OCI-M2 (cell line): ENCODE data around the gene TXNRD2.
"Not testable (repeated sequence)": the region's sequence is repeated elsewhere in the genome, so short reads cannot be mapped to it uniquely, and the experiment has no call there.

Experiments used
- DNase-seq: peaks from one replicate; lab custom pipeline; 2025; ENCODE audit not compliant: unreplicated experiment; lab: John Stamatoyannopoulos, UW

TXNRD2 gene

GRCh38 chr22:19848298-19849224 lies 93.1 kb downstream of the TXNRD2 start:
- DNase-seq: no peak

DNA sequence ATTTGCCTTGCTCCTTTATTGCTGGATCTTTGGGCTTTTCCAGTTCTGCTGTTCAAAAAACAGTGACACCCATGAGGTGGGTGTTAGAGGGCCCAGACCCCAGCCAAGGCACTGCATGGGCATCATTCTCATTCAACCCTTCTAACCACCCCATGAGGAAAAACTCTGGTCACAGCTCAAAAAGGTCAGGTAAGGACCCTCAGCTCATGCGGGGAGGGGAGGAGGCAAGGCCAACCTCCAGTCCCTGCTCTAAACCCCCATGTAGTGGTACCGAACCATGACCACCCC lies 94.3 kb downstream of the TXNRD2 start:
- no peak for DNase-seq

DNA sequence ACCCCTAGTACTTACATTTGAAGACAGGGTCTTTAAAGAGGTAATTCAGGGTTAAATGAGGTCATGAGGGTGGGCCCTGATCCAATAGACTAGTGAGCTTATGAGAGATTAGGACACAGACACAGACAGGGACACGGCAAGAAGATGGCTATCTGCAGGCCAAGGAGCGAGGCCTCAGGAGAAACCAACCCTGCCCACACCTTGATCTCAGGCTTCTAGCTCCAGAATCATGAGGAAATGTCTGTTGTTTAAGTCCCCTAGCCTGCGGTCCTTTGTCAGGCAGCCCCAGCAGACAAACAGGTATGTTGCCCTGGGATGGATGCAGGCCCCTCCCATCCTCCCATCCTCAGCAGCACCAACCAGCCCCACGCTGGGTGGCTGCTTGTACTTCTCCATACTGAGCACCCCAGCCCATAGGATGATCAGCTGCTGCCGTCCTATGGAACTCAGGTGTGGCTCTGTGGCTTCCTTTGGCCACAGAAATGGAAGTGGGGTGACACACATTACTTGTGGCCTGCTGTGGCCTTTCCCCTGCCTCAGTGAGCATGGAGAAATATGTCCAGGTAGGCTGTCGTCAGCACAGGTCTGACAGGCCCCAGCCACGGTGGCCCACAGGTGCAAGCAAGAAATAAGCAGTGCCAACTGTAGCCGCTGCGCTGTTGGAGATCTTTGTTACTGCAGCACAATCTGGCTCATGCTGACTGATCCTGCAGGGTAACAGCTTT lies 94.8 kb downstream of the TXNRD2 start:
- no peak for DNase-seq

DNA sequence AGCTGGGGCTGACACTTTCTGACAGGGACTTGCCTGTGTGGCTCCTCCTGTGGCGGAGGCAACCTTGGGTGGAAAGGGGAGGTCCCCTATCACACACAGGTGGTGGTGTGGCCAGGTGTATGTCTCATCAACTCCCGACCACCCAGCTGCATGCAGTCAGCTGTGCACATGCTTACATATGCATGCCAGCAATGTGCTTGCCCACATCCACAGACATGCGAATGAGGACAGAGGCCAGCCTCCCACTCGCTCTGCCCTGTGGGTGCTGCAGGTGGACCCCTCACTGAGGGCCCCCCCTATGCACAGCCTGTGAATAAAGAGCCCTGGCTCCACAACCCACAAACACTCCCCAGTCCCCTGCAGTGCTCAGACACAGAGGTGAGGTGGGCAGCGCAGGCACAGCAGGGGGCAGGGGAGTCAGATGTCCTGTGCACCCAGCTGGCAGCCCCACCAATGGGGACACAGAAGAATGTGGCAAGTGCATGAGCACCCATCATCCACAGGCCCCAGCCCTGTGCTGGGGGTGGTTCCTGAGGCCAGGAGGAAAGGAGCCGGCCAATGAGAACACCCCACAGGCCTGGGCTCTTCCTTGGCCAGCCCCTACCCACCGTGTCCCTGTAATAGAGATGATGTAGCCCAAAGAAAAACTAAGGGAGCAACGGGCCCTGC lies 96.4 kb downstream of the TXNRD2 start:
- no peak for DNase-seq

GRCh38 chr22:19844377-19845053 lies 97.1 kb downstream of the TXNRD2 start:
- DNase-seq: no peak

GRCh38 chr22:19843857-19844376 lies 97.7 kb downstream of the TXNRD2 start:
- no peak for DNase-seq

DNA sequence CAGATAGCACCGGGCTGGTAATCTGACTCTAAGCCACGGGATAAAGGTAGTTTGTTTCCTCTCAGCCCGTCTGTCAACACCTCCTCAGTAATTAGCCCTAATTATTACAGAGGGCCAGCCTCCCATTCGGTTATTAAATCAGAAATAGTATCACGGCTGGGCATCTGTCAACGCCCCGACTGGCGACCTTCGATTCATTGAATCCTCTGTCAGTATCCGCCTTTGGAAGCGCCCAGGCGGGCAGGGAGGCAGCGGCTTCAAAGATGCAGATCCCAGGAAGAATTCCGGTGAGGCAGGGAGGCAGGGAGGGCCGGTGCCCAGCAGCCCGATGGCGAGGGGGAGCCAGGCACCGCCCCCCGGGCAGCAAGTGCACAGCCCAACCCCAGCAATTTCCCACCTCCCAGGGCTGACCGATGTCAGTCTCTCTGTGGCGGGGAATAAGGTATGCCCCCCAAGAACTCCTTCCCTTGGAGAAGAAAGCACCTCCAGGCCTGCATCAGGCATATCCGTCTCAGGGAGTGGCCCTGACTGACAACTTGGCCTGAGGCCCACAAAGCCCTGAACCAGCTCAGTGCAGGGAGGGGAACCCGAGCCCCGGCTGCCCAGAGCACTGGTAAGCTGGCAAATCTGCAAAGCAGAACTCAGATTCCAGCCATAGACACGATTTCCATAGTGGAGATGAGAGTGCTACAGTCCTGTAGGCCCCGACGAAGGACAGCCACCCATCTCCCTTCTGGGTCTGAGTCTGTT lies 98.3 kb downstream of the TXNRD2 start:
- DNase-seq: no peak

GRCh38 chr22:19842393-19843106 lies 99.1 kb downstream of the TXNRD2 start:
- DNase-seq: no peak

- DNase-seq: no peak
Measured at GRCh38 chr22:19841641-19842392, 99.8 kb downstream of the TXNRD2 start.

- no peak for DNase-seq
Measured at GRCh38 chr22:19840955-19841640, 100.5 kb downstream of the TXNRD2 start.

DNA sequence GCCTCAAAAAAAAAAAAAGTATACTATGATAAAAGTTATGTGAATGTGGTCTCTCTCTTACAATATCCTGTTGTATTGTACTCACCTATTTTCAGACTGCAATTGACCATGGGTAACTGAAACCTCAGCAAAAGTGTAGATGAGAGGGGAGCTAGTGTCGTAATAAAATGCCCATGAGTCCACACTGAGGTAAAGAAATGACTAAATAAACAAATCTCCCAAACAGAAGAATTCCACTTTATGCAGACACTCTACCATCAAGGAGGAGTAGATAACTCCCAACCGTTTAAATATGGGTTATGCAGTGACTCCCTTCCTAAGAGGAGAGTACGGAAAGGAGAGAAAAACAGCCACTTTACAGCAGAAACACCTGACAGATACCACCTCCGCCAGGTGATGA lies 101.6 kb downstream of the TXNRD2 start:
- no peak for DNase-seq

DNA sequence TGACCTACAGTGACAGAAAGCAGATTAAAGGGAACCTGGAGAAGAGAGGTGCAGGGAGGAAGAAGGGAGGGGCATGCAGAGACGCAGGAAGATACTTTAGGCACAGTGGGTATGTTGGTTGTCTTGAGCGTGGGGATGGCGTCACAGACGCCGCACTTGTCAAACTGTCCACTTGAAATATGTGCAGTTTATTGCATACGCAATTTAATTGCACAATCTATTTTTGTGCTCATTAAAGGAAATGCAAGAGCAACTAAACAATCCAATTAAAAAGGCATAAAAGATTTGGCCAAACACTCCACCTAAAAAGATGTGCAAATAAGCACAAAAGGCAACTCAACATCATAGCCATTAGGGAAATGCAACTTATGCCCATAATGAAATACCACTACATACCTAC lies 103.7 kb downstream of the TXNRD2 start:
- DNase-seq: no peak

- no peak for DNase-seq
Measured at GRCh38 chr22:19836512-19836911, 105.1 kb downstream of the TXNRD2 start.

DNA sequence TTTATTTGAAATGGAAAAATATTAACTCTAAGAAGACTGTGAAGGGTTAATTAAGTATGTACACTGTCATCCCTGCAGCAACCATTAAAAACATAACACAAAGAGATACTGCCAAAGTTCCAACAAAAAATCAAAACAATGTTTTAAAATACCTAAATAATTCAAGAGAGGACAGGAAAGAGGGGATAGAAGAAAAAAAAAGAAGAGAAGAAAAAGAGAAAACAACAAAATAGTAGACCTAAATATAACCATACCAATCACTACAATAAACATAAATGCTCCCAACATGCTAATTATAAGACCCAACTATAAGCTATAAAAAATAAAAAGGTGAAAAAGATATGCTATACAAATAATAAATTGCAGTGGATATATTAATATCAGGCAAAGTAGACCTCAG lies 107.0 kb downstream of the TXNRD2 start:
- DNase-seq: no peak

GRCh38 chr22:19833327-19833726 lies 108.3 kb downstream of the TXNRD2 start:
- DNase-seq: not testable (repeated sequence)

DNA sequence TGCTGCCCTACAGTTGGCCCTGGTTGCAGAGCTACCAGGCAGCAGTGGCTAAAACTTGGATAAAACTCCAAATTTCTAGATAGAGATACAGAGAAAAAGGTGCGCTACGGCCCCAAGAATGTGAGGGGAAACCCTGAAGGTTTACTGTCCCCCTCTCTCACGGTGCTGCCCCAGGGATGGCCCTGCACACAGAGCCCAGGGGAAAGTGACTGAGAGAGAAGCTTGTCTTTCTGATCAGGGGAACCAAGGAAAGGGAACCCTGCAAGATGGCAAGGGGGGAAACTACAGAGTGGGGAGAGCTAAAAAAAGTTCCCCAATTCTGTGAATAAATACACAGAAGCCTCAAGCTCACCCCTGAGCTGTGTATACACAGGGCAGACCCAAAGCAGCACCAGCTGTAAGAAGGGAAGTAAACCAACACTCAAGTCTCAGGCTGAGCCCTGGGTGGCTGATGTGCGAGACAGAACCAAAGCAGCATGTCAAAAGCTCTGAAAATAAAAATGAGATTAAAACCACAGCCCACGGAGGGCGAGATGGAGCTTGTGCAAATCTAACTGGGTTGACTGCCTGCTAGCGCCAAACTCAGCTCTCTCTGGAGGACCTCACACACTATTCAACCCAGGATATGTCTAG lies 109.0 kb downstream of the TXNRD2 start:
- no peak for DNase-seq

DNA sequence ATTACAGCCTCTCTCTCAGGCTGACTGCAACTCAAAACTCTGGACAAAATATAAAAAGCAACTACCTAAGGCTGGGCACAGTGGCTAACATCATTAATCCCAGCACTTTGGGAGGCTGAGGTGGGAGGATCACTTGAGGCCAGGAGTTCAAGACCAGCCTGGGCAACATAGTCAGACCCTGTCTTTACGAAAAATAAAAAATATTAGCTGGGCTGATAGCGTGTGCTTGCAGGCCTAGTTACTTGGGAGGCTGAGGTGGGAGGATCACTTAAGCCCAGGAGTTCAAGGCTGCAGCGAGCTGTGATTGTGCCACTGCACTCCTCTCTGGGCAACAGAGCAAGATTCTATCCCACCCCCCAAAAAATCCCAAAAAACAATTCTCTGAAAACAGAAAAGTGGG lies 109.6 kb downstream of the TXNRD2 start:
- not testable (repeated sequence) for DNase-seq

- no peak for DNase-seq
Measured at GRCh38 chr22:19831016-19831415, 110.6 kb downstream of the TXNRD2 start.
